AG08395 (cell line): ENCODE results near the gene TPTE2.
A peak's percentile ranks its signal among the peaks of the same experiment; 100 is the strongest.
"Not testable (repeated sequence)": the region's sequence is repeated elsewhere in the genome, so short reads cannot be mapped to it uniquely, and the experiment has no call there.

ENCODE experiments used
- DNase-seq: peaks from one replicate; pipeline ENCODE4 v3.0.0; 2012; ENCODE audit warnings: mixed read lengths, low spot score

The TPTE2 gene

DNA sequence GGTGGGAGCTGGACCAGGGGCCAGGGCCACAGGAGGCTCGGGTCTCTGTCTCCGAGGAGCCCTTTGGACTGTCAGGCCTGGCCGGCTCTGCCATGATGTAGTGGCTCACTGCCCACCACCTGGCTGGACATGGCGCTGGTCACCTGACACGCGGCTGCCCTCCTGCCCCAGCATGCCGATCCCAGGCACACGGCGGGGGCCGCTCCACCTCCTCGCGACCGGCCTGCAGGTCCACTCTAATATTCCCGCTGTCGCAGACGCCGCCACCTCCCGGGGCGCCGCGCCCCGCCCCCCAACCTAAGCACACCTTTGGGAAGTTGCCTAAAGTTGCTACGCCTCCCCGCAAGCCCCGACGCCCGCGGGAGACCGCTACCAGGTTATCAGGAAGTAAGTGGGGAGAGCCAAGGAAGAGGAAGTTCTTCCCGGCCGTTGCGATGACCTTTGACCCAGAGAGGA, at the start of gene TPTE2:
TPTE2 (minus strand) TSS at position 406 of the 456 bp plus-strand sequence. CDS start 58,298 bp downstream, outside the sequence.
- not testable (repeated sequence) for DNase-seq

DNA sequence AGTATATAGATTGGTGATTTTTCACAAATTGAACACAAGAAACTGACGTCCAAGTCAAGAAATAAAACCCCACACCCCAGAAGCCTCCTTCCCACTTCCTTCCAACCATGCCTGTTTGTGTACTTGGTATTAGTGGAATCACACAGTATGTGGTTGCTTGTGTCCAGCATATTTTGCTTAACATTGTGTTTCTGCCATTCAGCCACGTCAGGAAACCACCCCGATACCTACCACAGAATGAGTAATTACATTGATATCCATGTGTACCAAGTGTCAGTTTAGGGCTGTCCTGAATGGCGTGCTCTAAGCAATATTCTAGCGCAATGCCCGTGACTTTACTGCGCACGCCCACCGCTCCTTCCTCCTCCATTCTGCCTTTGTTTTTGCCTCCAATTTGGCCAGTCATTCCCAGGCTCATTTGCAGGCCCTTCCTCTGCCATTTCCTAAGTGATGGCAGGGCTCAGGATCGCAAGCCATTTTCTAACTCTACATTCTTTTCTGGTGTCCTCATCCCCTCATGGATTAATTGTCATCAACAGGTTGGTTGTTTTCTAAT, 46.3 kb upstream of the TPTE2 start:
- no peak for DNase-seq

DNA sequence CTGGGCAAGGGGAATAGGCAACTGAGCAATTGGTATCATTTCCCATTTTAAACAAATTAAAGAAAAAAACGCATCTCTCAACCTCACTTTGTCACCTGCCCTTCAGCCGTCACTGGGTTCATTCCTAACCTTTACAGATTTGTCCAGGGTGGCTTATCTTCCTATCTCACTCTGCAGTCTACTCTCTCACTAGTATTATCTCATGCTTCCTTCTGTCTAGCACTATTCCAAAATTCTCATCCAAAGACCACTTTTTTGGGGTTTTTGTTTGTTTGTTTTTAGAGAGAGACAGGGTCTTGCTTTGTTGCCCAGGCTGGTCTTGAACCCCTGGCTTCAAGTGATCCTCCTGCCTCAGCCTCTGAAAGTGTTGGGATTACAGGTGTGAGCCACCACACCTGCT, 45.4 kb upstream of the TPTE2 start:
- DNase-seq: no peak

DNA sequence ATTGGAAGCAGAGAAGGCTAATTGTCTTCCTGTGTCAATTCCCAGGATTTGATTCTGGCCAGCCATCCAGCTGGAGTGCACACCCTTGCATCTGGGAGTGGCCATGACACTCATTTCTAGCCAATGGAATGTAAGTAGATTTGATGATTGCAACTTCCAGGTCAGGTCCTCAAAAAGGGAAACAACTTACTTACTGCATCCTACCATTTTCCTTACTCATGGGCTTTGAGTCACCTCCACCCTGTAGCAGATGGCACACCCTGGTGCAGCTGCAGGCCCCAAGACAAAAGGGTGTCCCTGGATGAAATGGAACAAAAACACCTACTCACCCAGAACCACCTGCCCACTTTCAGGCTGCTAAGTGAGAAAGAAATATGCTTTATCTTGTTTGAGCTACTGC, 44.8 kb upstream of the TPTE2 start:
- DNase-seq: no peak

DNA sequence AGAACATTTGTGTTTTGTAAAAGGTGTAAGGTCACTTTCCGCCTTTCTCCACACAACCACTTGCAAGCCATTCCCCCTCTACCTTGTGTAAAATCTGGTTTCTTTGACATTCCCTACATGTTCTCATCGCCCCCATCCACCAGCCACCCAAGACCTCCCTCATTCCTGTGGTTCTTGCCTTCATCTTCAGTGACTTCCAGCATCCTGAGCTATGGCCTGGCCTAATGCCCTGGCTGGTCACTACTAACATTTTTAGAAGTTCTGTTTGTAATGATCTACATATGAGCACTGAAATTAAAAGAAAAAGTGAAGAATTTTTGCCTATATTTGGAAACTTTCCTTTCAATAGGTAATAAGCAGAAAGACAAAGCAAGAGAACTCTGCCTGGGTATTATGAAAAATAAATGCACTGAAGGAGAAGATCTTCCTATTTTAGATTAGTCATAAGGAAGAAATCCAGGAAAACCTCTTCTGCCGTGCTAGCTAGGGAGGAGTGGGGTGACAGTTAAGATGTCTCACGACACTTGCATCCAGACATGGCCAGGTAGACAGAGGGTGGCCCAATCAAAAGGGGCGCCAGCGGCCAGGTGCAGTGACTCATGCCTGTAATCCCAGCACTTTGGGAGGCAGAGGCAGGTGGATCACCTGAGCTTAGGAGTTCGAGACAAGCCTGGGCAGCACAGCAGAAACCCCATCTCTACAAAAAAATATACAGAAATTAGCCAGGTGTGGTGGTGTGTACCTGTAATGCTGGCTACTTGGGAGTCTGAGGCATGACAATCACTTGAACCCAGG, 44.0 kb upstream of the TPTE2 start:
- DNase-seq: no peak

DNA sequence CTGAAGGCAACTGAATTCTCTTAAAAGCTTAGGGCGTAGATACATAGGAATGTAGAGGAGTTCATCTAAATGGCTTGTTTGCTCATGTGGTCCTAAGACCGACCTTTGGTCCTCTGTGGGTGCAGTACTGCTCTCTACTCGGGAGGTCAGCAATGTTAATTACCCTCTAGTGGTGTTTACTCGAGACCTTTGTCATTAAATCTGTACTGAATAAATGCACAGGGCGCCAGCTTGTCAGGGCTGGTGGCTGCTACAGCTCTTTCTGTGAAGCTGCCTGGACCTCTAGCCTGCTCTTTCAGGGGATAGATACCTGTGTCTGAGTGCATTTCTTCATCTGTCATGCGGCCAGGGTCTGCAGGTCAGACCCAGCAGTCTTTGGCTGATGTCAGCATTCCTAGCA, 43.0 kb upstream of the TPTE2 start:
- no peak for DNase-seq

DNA sequence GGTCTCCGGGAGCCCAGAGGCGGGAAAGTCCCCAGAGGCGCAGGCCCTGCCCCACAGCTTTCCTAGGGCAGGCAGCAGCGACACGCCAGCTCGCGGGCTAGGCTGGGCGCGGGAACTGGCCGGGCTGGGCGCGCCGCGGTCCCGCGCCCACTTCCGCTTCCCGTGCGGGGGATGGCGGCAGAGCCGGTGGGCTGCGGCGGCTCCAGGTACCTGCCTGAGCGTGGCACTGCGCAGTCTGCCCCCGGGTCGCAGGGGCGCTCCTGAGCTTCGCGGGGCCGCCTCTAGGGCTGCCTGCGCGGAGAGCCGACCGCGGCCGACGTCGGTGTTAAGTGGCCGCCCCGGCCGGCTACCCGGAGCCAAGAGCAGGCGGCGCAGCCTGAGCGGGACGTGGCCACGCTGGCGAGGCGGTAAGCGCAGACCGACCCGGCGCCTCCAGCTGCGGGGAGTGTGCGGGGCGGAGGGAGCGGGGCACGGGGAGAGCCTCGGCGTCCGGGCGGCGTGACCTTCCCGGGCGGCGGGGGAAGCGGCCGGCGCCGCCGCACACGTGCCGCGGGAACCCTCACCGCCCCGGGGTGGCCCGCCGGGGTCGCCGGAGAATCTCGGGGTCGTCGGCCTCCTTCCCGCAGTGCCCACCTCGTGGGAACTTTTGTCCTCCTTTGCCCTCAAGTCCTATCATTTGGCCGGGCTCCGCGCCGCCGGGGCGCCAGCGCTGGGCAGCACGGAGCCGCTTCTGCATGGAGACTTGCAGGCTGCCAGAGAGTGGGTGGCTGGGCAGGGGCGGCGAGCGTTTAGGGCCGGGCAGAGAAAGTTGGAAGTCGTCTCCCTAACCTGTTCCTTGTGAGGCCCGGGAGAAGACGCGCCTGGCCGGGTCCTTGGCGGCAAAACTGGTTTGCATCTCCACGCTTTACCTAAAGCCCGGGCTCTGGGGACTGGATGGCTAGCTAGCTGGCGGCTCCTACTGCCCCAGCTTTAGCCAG, 40.7 kb upstream of the TPTE2 start:
- peak; percentile 38 for DNase-seq

DNA sequence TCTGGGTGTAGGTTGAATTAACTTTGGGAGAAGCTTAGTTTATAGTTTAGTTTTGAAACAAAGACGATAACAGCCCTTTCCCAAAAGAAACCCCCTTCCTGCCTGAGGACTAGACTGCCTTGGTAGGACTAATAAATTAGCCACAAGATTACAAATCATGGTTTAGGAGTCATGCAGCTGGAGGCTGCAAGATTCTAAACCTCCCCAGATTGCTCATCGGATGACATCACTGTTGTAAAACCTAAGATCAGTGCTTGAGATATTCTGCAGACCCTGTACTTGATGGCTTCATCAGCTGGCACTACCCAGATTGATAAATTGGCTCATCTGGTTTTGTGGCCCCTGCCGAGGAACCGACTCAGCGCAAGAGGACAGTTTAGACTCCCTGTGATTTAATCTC, 36.2 kb upstream of the TPTE2 start:
- no peak for DNase-seq

DNA sequence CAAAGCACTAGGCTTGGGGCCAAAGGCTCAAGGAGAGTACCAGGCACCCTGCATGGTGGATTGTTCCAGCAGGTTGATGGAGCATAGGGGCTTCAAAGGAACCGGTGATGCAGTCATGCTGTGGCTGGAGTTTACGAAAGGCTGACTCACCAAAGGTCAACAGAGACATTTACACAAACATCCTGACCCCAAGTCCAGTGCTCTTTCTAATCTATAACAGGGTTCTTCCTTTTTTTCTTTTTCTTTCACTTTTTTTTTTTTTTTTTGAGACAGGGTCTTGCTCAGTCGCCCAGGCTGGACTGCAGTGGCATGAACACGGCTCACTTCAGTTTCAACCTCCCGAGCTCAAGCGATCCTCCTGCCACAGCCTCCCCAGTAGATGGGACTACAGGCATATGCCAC, 35.6 kb upstream of the TPTE2 start:
- no peak for DNase-seq

DNA sequence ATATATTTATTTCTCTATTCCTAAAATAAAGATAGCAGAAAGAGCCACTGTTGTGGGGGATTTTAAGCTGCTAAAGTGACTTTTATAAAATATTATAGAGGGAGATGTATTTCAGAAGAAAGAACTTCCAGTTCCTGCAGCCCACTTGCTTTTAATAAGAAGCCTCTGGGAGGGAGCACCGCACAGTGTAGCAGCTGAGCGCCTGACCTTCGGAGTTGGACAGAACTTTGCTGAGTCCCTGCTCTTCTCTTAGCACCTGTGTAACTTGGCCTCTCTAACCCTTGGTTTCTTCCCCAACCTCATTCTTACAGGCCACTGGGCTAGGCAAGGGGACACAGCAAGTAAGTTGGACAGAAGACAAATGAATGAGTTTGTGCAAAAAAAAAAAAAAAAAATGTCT, 34.8 kb upstream of the TPTE2 start:
- DNase-seq: no peak

DNA sequence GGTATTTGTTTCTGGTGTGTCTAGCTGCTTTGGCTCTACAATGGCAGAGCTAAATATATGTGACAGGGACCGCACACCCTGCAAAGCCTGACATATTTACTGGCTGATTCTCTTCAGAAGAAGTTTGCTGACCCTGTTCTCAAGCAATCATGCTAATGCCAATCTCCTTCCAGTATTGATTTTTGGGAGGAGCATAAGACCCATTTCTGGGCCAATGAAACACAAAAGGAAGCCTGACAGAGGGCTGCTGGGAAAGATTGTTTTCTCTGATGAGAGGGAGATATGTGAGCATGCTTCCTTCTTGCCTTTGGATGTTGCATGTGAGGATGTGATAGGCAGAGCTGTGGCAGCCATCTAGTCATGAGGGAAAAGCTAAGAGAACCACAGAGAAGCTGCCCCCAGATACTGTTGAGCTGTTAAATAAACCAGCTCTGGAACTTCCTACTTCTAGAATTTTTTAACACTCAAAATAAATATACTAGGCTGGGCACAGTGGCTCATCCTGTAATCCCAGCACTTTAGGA, 31.4 kb upstream of the TPTE2 start:
- DNase-seq: no peak

DNA sequence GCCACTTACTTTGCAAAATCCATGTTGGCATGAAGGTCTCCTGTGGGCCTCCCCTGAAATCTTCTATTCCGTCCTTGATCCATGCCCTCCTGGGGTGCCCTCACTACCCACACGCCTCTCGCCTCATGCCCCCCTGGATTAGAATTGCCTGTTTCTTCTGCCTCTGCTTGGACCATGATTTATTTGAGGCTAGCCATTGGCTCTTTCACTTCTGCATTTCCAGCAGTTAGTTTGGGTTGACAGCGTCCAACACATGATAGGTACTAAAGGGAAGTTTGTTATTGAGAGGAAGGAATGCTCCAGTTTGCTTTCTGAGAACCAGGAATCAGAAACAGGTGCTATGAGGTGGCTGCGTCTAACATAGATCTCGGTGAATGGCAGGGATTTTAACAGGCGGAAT, 30.5 kb upstream of the TPTE2 start:
- DNase-seq: no peak

DNA sequence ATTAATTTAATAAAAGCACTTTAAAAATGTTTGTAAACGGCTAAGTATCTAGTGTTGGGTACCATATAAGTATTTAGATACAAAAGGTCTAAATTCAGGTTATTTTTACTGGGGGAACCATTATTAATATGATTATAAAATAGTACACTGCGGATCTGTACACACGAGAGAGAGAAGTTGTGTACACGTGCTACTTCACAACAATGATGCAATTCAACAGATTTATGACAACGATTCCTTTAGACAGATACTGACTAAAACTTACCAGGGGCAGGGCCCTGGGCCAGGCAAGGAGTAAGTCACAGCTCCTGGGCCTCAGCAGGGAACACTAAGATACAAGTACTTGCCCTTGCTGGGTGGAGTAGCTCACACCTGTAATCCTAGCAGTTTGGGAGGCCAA, 29.1 kb upstream of the TPTE2 start:
- DNase-seq: no peak

DNA sequence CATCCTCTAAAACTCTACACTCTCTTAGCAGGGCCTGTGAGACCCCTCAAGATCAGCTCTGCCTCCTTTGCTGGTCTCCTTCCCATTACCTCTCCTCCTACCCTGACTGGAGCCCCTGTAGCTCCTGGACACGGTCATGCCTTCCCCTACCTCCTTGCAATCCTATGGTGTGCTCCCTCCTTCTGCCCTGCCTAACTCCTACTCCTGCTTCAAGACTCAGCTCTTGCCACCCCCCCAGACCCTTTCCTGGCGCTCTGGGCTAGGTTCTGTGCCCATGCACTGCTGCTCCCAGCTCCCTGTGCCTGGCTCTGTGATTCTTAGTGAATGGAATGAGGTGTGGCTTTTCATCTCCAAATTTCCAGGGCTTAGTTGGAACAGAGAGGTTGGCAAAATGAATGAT, 28.0 kb upstream of the TPTE2 start:
- DNase-seq: no peak

DNA sequence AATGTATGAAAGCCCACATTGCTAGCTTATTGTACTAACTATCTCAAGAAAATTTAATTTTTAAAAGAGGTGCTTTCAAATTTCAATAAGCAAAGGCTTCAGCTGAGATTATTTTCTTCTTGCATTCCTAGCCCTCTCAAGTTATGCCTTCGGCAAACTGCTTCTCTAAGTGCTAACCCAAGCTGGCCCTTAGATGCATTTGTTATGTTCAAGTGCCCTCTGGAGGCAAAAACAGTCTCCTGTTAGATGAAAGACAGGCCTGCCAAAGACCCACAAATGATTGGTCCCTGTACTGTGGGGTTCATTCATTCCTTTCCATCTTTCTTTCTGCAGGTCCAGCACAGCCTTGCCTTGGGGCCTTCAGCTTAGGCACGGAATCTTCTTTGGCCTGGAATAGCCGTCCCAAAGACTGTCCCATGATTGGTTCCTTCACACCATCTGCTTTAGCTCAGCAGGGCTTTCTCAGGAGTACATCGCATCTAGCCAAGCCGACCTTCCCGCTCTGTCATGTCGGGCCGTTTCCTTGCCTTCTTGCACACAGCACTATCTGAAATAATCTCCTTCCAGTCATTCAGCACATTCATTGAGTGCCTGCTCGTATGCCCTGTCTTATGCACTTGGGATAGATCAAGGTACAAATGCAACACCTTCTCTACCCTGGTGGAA, 26.4 kb upstream of the TPTE2 start:
- DNase-seq: no peak

DNA sequence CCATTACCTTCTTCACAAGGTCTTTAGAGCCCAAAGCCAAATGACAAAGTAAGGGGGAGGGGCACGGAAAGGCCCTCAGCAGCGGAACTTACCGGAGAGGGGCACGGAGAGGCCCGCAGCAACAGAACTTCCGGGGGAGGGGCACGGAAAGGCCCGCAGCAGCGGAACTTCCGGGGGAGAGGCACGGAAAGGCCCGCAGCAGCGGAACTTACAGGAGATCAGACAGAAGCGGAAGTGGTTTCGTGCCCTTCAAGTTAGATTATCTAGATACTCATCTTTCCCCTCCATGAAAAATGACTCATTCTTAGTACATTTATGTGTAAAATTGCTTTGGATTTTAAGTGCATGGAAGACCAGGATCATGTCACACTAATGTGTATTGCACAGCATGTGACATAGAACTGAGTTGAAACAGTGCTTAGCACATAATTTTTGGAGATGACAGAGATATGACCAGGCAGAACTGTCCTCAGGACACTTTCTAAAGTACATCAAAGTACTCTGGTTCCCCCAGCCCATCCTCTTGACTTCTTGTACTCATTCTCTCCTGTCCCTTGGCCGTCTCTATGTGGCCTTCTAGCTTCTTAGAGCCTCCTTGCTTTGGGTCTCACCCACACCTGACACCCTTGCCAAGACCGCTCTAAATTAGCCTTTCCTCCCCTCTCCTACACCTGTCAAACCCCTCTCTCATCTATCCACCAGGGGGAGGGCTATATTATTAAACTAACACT, 25.7 kb upstream of the TPTE2 start:
- no peak for DNase-seq

DNA sequence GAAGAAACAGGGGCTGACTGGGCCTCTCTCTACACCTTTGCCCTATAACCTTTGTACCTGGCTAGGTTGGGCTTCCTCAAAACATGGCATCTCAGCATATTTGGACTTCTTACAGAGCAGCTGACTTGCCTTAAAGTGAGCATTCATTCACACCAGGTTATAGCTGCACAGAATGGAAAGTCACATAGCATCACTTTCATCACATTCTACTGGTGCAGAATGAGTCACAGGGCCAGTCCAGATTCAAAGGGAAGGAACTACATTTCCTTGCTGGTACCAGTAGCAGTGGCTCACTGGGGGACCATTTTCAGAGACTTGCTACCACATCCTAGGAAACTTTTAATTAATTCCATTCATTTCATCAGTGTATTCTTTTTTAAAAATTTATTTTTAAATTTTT, 20.3 kb upstream of the TPTE2 start:
- DNase-seq: no peak

DNA sequence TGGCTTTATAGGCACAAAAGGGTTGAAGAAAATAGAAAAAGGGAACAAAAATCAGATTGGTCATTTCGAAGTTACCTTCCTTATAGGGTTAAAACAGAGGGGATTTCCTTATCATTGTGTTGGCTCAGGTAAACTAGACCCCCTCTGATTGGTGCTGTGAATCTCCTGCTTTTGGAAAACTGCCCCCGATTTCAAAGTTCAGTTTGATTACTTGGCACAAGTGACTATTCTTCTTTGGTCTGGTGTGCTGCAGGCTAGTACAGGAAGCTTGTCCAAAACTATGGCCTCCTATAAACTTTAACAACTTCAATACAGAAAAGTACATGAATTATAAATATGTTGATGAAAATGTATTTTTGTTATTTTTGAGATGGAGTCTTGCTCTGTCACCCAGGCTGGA, 13.9 kb upstream of the TPTE2 start:
- no peak for DNase-seq

DNA sequence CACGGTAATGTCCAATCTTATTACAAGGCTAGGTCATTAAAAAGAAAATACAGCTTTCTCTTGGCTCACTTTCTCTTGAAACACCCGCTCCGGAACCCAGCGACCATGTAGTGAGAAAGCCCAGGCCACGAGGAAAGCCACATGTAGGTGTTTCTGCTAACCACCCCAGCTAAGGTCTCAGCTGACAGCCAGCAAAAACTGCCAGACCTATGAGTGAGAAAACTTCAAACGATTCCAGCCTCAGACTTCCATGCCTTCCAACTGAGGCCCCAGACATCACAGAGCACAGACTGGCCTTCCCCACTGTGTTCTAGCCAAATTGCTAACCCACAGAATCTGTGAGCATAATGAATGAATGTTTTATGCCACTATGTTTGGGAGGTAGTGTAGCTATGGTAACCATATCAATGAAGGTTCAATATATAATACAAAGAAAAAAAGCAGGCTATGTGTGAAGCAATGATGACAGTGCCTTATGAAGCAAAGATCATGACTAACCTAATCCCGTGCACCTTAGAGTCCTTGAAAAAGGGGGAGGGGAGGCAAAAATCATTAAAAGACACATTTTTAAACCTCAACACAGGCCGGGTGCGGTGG, 11.9 kb upstream of the TPTE2 start:
- DNase-seq: no peak

DNA sequence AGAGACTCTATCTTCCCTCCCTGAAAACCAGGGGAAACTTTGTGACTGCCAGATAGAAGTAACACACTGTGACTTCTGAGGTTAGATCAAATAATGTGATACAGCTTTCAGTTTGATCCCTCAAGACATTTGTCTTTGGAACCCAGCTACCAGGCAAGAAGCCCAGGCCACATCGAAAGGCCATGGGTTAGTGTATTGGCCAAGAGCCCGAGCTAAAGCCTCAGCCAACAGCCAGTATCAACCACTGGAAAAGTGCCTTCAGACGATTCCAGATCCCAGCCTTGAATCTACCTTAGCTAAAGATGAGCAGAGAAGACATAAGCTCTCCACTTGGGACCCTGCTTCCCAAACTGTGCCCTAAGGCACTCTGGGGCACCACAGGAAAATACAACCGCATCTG, 10.9 kb upstream of the TPTE2 start:
- DNase-seq: no peak
